HCT116 (cell line): ENCODE results near the gene PTPN1. TPM values are rescaled to one million over a fixed set of nuclear protein-coding genes. Genes with fewer than 3 reads are reported as not detected.

ENCODE experiments used
- ATAC-seq: fragments of 200-7000 bp; cut with Tn5 transposase; 2 replicates; pipeline ENCODE4 v1.9.1; 2020; ENCODE audit warnings: mild to moderate bottlenecking, moderate library complexity
- BruUV-seq: library from RNA; stranded (reverse); fragments of 400-500 nt; replicated peaks from 2 replicates; lab custom pipeline; 2021; lab: Mats Ljungman, UMichigan
- CTCF ChIA-PET: fragments of 300-600 bp; sonication (Branson Sonifier 250); formaldehyde crosslinking; loops from one replicate; lab custom pipeline; 2021; ENCODE audit warnings: antibody characterized with exemption; lab: Charles Lee
- POLR2A ChIA-PET: fragments of 300-600, 350-600 bp; sonication (Branson Sonifier 250); formaldehyde crosslinking; loops from one replicate; lab custom pipeline; 2021; ENCODE audit warnings: antibody characterized with exemption; lab: Charles Lee
- RAD21 ChIA-PET, 2 experiments: fragments of 300-600 bp; sonication (Branson Sonifier 250); formaldehyde crosslinking; loops; one replicate each; lab custom pipeline; 2023; ENCODE audit warnings: low total read pairs in 2 of 2; ENCODE audit not compliant: uncharacterized antibody in 2 of 2, unreplicated experiment in 2 of 2, low non-redundant PET in 1 of 2; lab: Charles Lee
- DNase-seq: peaks from one replicate; pipeline ENCODE4 v3.0.0-alpha.2; 2010; ENCODE audit warnings: low read depth, low spot score
- H2AFZ ChIP-seq: fragments of 200-600 bp; shearing (Covaris generic), sonication (generic); 2 replicates; pipeline ENCODE4 v1.6.1; 2017; ENCODE audit warnings: low read depth, mixed run types, mixed read lengths, antibody characterized with exemption, low read length; ENCODE audit not compliant: poor library complexity, severe bottlenecking
- H3K27ac ChIP-seq: 2 replicates; pipeline ENCODE4 v1.5.1; 2012; ENCODE audit warnings: low read depth, low read length
- H3K27me3 ChIP-seq: fragments of 200-600 bp; sonication (generic); 2 replicates; pipeline ENCODE4 v1.6.1; 2016; ENCODE audit warnings: mixed run types, low read length, mixed read lengths; ENCODE audit not compliant: insufficient read depth
- H3K36me3 ChIP-seq, 2 experiments: fragments of 200-500 bp in 1 of 2; fragments of 200-600 bp in 1 of 2; sonication (Bioruptor generic) in 1 of 2; sonication (generic) in 1 of 2; 2 replicates each; pipeline versions ENCODE4 v1.5.1 to v1.6.1; 2014 to 2016; ENCODE audit warnings: low read length in 2 of 2, inconsistent platforms in 1 of 2, mixed read lengths in 1 of 2, mixed run types in 1 of 2; ENCODE audit not compliant: insufficient read depth in 2 of 2, control insufficient read depth in 1 of 2
- H3K4me1 ChIP-seq, 2 experiments: fragments of 200-600 bp in 1 of 2; sonication (generic) in 1 of 2; 2 replicates each; pipeline versions ENCODE4 v1.5.1 to v1.6.1; 2012 to 2017; ENCODE audit warnings: low read length in 2 of 2, inconsistent platforms in 1 of 2, mild to moderate bottlenecking in 1 of 2, mixed read lengths in 1 of 2, mixed run types in 1 of 2, moderate library complexity in 1 of 2; ENCODE audit not compliant: insufficient read depth in 2 of 2, control insufficient read depth in 1 of 2
- H3K4me2 ChIP-seq: fragments of 200-600 bp; sonication (generic); 2 replicates; pipeline ENCODE4 v1.6.1; 2017; ENCODE audit warnings: mixed run types, low read length, mixed read lengths
- H3K4me3 ChIP-seq, 2 experiments: fragments of 200-600 bp in 1 of 2; sonication (generic) in 1 of 2; replicated peaks in 1 of 2; 2 replicates each; pipeline ENCODE4 v1.5.1; 2011 to 2016; ENCODE audit warnings: low read length in 2 of 2, control low read depth in 1 of 2, low read depth in 1 of 2, mild to moderate bottlenecking in 1 of 2, mixed read lengths in 1 of 2, mixed run types in 1 of 2
- H3K79me2 ChIP-seq: fragments of 200-600 bp; sonication (generic); 2 replicates; pipeline ENCODE4 v1.6.1; 2017; ENCODE audit warnings: mild to moderate bottlenecking, mixed run types, low read length, moderate library complexity, mixed read lengths; ENCODE audit not compliant: insufficient read depth
- H3K9ac ChIP-seq: fragments of 200-600 bp; sonication (generic); 2 replicates; pipeline ENCODE4 v1.6.1; 2016; ENCODE audit warnings: low read length, mixed read lengths
- H3K9me2 ChIP-seq: fragments of 200-600 bp; sonication (generic), shearing (Covaris generic); 2 replicates; pipeline ENCODE4 v1.6.1; 2017; ENCODE audit warnings: mixed run types, mild to moderate bottlenecking, moderate library complexity; ENCODE audit not compliant: insufficient read depth
- H3K9me3 ChIP-seq, 2 experiments: fragments of 200-500 bp in 1 of 2; fragments of 200-600 bp in 1 of 2; sonication (Bioruptor generic) in 1 of 2; sonication (generic) in 1 of 2; 2 replicates each; pipeline ENCODE4 v1.6.1; 2014 to 2017; ENCODE audit warnings: low read length in 2 of 2, mixed read lengths in 2 of 2, inconsistent platforms in 1 of 2, low read depth in 1 of 2, mild to moderate bottlenecking in 1 of 2, mixed run types in 1 of 2, moderate library complexity in 1 of 2; ENCODE audit not compliant: control insufficient read depth in 1 of 2, insufficient read depth in 1 of 2
- H4K20me1 ChIP-seq: fragments of 200-600 bp; sonication (generic), shearing (Covaris generic); 2 replicates; pipeline ENCODE4 v1.6.1; 2017; ENCODE audit warnings: mixed run types, mild to moderate bottlenecking, moderate library complexity; ENCODE audit not compliant: insufficient read depth
- ATF3 ChIP-seq: IDR thresholded peaks from 2 replicates; pipeline ENCODE4 v1.6.1; 2012
- CBX3 ChIP-seq: IDR thresholded peaks from 2 replicates; pipeline ENCODE4 v1.6.1; 2012; ENCODE audit warnings: low read depth
- CEBPB ChIP-seq: IDR thresholded peaks from 2 replicates; pipeline ENCODE4 v1.6.1; 2012; ENCODE audit warnings: low read depth
- EGR1 ChIP-seq: IDR thresholded peaks from 2 replicates; pipeline ENCODE4 v1.6.1; 2012; ENCODE audit warnings: low read depth
- EZH2 ChIP-seq: fragments of 200-600 bp; sonication (generic); IDR thresholded peaks from 2 replicates; pipeline ENCODE4 v1.6.1; 2017; ENCODE audit warnings: antibody characterized with exemption, mixed run types
- EZH2phosphoT487 ChIP-seq: fragments of 200-600 bp; IDR thresholded peaks from 2 replicates; pipeline ENCODE4 v1.6.1; 2018; ENCODE audit warnings: antibody characterized with exemption, borderline replicate concordance
- FOSL1 ChIP-seq: IDR thresholded peaks from 2 replicates; pipeline ENCODE4 v1.6.1; 2012; ENCODE audit warnings: low read depth
- JUND ChIP-seq: IDR thresholded peaks from 2 replicates; pipeline ENCODE4 v1.6.1; 2012
- POLR2A ChIP-seq: IDR thresholded peaks from 2 replicates; pipeline ENCODE4 v1.7.0; 2011; ENCODE audit warnings: borderline replicate concordance; ENCODE audit not compliant: insufficient read depth, insufficient read length; ENCODE audit errors: extremely low read depth
- REST ChIP-seq: IDR thresholded peaks from 2 replicates; pipeline ENCODE4 v1.6.1; 2012; ENCODE audit warnings: low read depth
- SIN3A ChIP-seq: IDR thresholded peaks from 2 replicates; pipeline ENCODE4 v1.6.1; 2012; ENCODE audit warnings: low read depth
- ZBTB33 ChIP-seq: IDR thresholded peaks from 2 replicates; pipeline ENCODE4 v1.6.1; 2011; ENCODE audit warnings: mild to moderate bottlenecking, low read length, moderate library complexity; ENCODE audit not compliant: insufficient replicate concordance; ENCODE audit errors: extremely low read depth
- intact Hi-C: fragments of 100-400 bp; cut with micrococcal nuclease; formaldehyde crosslinking; loops from 2 replicates; pipeline ENCODE4 v1.10.0; 2022
- total RNA-seq: library from RNA; stranded (reverse); gene quantifications from one replicate; pipeline ENCODE4 v1.2.1, GENCODE V29; 2021; ENCODE audit not compliant: unreplicated experiment

PTPN1 gene
- total RNA-seq, 1 experiment from 2014 or later: 47.5 TPM

- no peak overlapping the region for H3K27ac ChIP-seq
- TF ChIP-seq FOSL1: no peak
- no TSS peak for BruUV-seq
- ChIA-PET CTCF (no interaction called here), RAD21 (no interaction called here), POLR2A (no interaction called here)
- H3K4me3 ChIP-seq: no peak overlapping the region
- no peak overlapping the region for H2AFZ ChIP-seq
- H3K36me3 ChIP-seq: no peaks in the 10 kb centered on the region
- H3K4me1 ChIP-seq: peaks cover 6 to 21% of the 10 kb centered on the region in 2 experiments; a peak in 3 of 4 replicates
- DNase-seq (no peak), ATAC-seq (no peak)
- no peaks in the 10 kb centered on the region for H3K27me3 ChIP-seq
- H3K9me3 ChIP-seq: no peaks in the 10 kb centered on the region
- no peaks in the 10 kb centered on the region for H3K9me2 ChIP-seq
- H4K20me1 ChIP-seq: no peaks in the 10 kb centered on the region
- H3K4me2 ChIP-seq: no peak overlapping the region
- intact Hi-C loops: no loop called here
- H3K79me2 ChIP-seq: no peaks in the 10 kb centered on the region
- no peak overlapping the region for H3K9ac ChIP-seq
Measured at GRCh38 chr20:50630578-50631263, 120.5 kb downstream of the PTPN1 start.

GRCh38 chr20:50632236-50632635 is 122.1 kb downstream of the PTPN1 start:
- intact Hi-C loops: no loop called here
- Histone ChIP-seq H3K9ac (no peak overlapping the region), H3K79me2 (no peaks in the 10 kb centered on the region), H2AFZ (no peak overlapping the region), H3K27me3 (no peaks in the 10 kb centered on the region), H3K4me3 (no peak overlapping the region), H3K27ac (no peak overlapping the region), H3K4me2 (no peak overlapping the region), H3K36me3 (no peaks in the 10 kb centered on the region), H3K4me1 (peaks cover 9 to 24% of the 10 kb centered on the region in 2 experiments), H3K9me2 (no peaks in the 10 kb centered on the region), H4K20me1 (no peaks in the 10 kb centered on the region), H3K9me3 (no peaks in the 10 kb centered on the region)
- ATAC-seq: no peak
- ChIA-PET RAD21 (no interaction called here), CTCF (interaction anchor here (0.6 to 1.8 kb wide), 4 partner anchors 31 to 1500 kb away, joined by 3 to 5 read pairs (median 4); no protein-coding TSS in a partner anchor), POLR2A (no interaction called here)
- no peak for DNase-seq
- BruUV-seq: no TSS peak
- no peak for TF ChIP-seq CBX3
- TF ChIP-seq JUND: no peak
- no peak for TF ChIP-seq EGR1
- TF ChIP-seq EZH2: no peak
- TF ChIP-seq CEBPB: no peak
- TF ChIP-seq ZBTB33: no peak
- no peak for TF ChIP-seq REST
- TF ChIP-seq POLR2A: no peak
- no peak for TF ChIP-seq FOSL1
- no peak for TF ChIP-seq EZH2phosphoT487
- no peak for TF ChIP-seq SIN3A
- no peak for TF ChIP-seq ATF3
